ENCODE measurements around the gene TBC1D22B.

DNA sequence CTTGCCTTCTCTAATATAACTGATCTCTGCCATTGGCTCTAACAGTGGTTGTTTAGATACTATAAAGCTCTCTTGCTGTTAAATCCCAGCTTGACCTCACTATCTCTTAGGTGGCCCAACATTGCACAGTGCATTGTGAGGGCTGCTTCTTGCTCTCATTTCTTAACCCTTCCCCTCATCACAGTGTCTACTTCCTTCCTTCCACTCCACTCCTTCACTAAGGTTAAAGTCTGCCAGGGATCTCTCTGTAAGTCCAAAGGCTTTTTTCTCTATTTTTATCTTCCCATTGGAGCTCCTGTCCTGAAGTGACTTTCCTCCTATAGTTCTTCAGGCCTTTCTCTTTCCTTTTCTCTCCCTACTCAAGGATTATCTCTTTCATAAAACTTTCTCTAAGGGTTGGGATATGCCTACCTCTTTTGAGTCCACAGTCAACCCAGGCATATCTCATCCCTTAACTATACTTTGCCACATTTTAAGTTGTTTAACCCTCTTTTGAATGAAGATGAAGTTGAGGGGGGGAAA lies 4.0 kb upstream of the TBC1D22B start:
- TF ChIP-seq, protein P1, sequence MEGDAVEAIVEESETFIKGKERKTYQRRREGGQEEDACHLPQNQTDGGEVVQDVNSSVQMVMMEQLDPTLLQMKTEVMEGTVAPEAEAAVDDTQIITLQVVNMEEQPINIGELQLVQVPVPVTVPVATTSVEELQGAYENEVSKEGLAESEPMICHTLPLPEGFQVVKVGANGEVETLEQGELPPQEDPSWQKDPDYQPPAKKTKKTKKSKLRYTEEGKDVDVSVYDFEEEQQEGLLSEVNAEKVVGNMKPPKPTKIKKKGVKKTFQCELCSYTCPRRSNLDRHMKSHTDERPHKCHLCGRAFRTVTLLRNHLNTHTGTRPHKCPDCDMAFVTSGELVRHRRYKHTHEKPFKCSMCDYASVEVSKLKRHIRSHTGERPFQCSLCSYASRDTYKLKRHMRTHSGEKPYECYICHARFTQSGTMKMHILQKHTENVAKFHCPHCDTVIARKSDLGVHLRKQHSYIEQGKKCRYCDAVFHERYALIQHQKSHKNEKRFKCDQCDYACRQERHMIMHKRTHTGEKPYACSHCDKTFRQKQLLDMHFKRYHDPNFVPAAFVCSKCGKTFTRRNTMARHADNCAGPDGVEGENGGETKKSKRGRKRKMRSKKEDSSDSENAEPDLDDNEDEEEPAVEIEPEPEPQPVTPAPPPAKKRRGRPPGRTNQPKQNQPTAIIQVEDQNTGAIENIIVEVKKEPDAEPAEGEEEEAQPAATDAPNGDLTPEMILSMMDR (conservative IDR thresholded peaks at IDR 0.05; ENCODE audit: low read depth, low read length) = no peak
- TF ChIP-seq EZH2 (IDR thresholded peaks at IDR 0.05; ENCODE audit: borderline replicate concordance, low read depth, low read length, poor library complexity, severe bottlenecking) = no peak

Data from A673 (cell line).